GM12892 (cell line): ENCODE data around the gene MACROD2.

ENCODE experiments used
- POLR2A ChIP-seq: IDR thresholded peaks from 2 replicates; pipeline ENCODE4 v1.6.1; 2011; ENCODE audit warnings: low read depth, low read length, control low read depth
- POLR2AphosphoS5 ChIP-seq: IDR thresholded peaks from 2 replicates; pipeline ENCODE4 v1.6.1; 2011; ENCODE audit warnings: low read depth, low read length, control low read depth

GRCh38 chr20:14491436-14491835 is 496.1 kb downstream of the MACROD2 start:
- TF ChIP-seq POLR2A: no peak
- TF ChIP-seq POLR2AphosphoS5: no peak
